Activated CD4-positive, alpha-beta T cell treated with anti-CD3 and anti-CD28 coated beads, Interleukin-2, Interleukin-4, amounts not matched to agents 100 ng/mL and 50 ng/mL, durations not matched to agents 16 hours and 8 hours (primary cell): ENCODE results near the gene SLIT2.

Experiments
- DNase-seq: peaks from one replicate; pipeline ENCODE4 v3.0.0-alpha.2; 2020; ENCODE audit warnings: low spot score

Gene SLIT2

GRCh38 chr4:20301161-20301560, 49.5 kb downstream of the SLIT2 start:
- DNase-seq: no peak
